GM18511 (cell line): Measurements from ENCODE around the gene ADAMTS2.

Experiments used
- ATAC-seq: cut with Tn5 transposase; IDR thresholded peaks from one replicate; pipeline ENCODE4 v1.9.1; 2021; ENCODE audit warnings: mild to moderate bottlenecking, moderate library complexity; ENCODE audit not compliant: unreplicated experiment

ADAMTS2 gene

GRCh38 chr5:179237770-179238627 lies 107.3 kb downstream of the ADAMTS2 start:
- ATAC-seq: no peak

DNA sequence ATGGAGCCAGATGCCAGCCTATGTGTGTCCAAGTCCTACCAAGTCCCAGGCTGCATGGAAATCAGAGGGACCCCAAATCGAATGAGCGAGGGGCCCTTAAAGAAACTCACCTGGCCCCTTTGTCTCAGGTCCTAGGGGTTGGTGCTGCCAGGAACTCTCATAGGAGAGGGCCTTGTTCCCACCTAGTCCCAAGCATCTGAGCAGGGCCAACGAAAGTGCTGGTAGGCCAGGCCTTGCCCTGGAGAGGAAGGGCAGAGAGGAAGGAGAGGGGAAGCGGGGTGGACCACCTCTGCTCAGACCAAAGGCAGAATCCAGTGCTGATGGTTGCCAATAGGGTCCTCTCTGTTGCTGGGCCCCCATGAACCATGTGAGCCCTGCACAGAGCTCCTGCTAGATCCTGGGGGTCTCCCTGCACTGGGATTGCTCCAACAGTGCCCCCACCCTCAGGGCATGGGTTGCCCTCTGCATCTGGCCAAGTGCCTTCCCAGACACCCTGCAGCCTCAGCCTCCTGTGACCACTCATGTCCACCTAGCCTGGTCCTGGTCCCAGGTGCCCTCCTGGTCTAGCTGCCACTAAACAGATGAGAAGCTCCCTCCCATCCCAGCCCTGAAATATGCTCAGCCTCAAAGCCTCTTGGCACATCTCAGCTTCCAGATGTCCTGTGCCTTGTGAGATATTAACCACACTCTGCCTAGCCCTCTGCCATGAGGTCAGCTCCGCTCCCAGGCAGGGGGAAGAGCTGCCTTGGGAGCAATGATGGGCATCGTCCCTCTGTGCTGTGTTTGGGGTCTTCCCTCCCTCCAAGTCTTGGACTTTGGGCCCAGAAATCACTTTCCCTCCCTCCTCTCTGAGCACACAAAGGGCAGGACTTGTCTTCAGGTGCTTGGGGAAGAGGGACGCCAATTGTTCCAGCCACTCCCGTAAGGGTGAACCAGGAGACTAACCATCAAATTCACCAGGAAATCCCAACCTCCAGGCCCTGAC lies 109.6 kb downstream of the ADAMTS2 start:
- ATAC-seq: no peak

GRCh38 chr5:179234563-179235135 lies 110.6 kb downstream of the ADAMTS2 start:
- ATAC-seq: no peak

DNA sequence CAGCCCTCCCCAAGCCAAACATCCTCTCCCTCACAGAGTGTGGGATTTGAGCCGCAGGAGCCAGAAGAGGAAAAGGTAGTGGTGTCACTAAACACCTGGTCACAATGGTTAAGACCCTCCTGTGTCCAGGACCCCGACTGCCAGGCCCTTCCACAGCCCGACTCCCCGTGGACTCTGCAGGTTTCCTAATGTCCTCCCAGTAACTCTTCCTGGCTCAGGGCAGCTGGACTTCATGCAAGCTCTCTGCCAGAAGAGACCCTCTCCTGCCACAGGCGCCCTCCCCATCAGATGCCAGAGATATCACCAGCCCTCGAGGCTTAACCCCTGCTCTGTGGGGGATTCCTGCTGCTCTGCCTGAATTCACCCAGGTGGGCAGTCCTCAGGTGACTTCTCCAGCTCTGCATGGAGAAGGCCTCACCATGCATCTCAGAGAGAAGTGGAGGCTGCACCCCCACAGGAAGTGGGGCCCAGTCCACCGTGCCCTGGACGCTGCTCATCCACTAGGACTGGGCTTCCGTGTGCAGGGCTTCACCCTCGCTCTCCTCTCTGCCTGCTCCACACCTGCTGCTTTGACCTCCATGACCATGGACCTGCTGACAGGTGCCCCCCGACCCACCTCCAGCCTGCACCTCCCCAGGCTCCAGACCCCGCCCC lies 111.2 kb downstream of the ADAMTS2 start:
- ATAC-seq: no peak

DNA sequence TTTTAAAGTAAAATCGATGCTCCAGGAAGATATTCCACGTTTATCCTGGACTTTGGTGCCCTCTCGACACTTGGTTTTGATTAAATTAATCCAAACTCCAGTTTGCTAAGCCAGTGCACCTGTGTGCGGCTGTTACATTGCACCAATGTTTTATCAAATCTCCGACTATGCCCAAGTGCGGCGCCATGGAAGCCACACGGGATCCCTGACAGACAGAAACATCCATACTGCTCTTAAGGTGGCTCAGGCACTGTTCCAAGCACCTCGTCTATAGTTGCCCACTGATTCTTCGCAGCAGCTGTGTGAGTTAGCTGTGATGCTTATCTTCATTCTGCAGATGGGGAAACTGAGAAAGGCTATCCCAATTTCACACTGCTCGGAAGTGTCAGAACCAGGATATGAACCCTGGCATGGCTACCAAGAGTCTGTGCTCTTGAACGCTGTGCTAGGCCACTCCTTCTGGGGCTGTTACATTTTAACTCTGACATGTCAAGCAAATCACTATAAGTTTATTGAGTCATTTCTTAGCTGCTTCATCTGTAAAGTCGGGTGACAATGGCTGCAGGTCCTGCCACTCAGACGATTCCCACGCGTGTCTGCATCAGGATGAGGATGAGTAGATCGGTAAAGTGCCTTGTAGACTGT lies 113.0 kb downstream of the ADAMTS2 start:
- no peak for ATAC-seq

DNA sequence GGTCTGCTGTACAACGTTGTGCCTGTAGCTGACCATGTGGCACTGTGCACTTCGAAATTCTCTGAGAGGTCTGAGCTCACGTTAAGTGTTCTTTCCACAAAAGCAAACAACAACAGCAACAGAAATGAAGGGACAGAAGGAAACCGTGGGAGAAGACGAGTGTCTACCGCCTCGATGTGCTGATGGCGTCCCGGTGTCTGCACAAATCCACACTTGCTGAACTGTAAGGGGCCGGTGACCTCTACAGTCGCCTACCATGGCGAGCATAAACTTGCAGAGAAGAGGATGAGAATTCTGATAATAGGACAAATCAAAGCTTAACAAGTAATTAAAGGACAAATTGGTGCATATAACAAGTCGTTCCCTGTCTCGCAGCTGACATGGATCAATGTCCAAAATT lies 114.0 kb downstream of the ADAMTS2 start:
- ATAC-seq: no peak

- no peak for ATAC-seq
Measured at GRCh38 chr5:179230061-179230461, 115.2 kb downstream of the ADAMTS2 start.

GRCh38 chr5:179229331-179229831 lies 115.9 kb downstream of the ADAMTS2 start:
- ATAC-seq: no peak

- no peak for ATAC-seq
Measured at GRCh38 chr5:179228341-179229121, 116.7 kb downstream of the ADAMTS2 start.

DNA sequence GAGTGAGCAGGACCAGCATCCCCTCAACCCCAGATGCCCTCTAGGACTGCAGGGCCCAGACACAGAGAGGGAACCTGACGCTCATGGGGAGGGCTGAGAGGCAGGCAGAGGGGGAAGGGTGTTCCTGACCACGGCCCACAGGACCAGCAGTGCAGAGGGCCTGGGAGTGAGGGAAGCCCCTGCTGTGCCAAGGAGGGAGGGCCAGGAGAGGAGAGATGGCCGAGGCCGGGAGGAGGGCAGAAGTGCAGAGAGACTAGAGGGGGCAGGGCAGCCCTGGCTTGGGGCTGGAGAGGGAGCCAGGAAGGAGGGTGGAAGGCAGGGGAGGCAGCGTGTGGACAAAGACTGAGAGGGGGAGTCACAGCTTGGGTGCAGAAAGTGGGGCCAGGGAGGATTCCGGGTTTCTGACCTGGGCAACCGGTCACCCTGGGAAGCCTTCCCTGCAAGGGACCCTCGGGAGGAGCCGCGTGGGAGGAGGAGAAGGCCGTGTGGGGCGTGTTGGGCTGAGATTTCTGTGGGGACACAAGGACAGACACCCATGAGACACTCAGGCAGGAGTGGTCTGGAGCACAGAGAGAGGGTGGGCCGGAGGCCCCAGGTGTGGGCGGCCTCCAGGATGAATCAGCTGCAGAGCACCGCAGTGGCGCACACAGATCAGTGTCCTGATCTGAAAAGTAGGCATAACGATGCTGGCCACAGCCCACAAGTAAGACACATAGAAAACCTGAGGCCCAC lies 117.5 kb downstream of the ADAMTS2 start:
- ATAC-seq: no peak

DNA sequence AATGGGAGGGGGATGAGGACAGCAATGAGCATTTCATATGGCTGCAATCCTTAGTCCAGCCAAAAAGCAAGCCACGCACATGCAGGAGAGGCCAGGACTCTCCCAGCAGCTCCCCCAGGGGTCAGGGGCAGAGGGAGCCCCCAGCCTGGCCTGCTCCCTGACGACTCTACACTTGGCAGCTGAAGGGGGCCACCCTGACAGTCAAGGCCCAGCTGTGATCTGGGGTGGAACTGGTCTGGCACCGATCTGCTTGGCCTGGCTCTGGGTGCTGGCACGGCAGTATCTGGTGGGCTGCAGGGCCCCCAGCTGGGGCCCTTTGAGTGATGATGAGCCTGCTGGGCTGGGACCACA lies 118.1 kb downstream of the ADAMTS2 start:
- no peak for ATAC-seq

GRCh38 chr5:179226696-179227095 lies 118.6 kb downstream of the ADAMTS2 start:
- ATAC-seq: no peak

- no peak for ATAC-seq
Measured at GRCh38 chr5:179225387-179225786, 119.9 kb downstream of the ADAMTS2 start.

DNA sequence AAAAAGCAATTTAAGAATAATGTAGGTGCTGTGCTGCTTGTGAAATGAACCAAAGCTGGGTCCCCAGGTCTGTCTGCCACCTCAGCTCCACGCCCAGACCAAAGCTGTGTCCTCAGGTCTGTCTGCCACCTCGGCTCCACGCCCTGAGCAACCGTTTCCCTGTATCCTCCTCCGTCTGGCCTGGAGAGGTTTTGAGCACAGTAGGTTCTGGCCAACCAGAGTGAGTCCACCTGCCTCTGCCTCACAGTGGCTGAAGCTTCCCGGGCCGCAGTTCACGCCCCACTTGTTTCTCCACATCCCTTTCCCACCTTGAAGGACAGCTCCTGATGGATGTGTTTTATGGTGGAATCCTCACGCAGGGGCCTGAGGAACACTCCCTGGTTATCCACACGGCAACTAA lies 120.5 kb downstream of the ADAMTS2 start:
- no peak for ATAC-seq

- ATAC-seq: no peak
Measured at GRCh38 chr5:179223961-179224360, 121.3 kb downstream of the ADAMTS2 start.

- ATAC-seq: no peak
Measured at GRCh38 chr5:179223528-179223927, 121.7 kb downstream of the ADAMTS2 start.

- no peak for ATAC-seq
Measured at GRCh38 chr5:179222246-179223017, 122.8 kb downstream of the ADAMTS2 start.

DNA sequence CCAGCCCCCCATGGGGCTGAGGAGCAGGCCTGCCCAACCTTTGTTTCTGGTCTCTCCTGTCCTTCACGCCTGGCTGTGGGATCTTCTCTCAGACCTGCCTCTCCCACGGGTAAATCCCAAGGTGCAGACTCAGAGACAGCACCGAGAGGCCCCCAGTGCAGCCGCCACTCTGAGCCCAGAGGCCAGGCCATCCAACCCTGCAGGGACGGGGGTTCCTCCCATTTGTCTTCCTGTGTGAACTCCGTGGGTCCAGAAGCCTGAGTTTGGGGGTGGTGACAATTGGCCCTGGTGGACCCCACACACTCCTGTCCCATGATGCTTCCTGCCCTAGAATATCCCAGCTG lies 123.4 kb downstream of the ADAMTS2 start:
- no peak for ATAC-seq
